B cell (primary cell): ENCODE results near the gene BTNL3. TPM values are rescaled to one million over a fixed set of nuclear protein-coding genes. Genes with fewer than 3 reads are reported as not detected.

Source experiments
- ATAC-seq: fragments of 200-7000 bp; cut with Tn5 transposase; one replicate; pipeline ENCODE4 v1.10.0; 2021; ENCODE audit warnings: low read depth, mild to moderate bottlenecking, moderate number of reproducible peaks, moderate library complexity
- CTCF ChIA-PET: fragments of 350-600 bp; sonication (Branson Sonifier 250); formaldehyde crosslinking; loops from one replicate; lab custom pipeline; 2021; ENCODE audit warnings: antibody characterized with exemption, inconsistent platforms; lab: Charles Lee
- POLR2A ChIA-PET: fragments of 350-600 bp; sonication (Branson Sonifier 250); formaldehyde crosslinking; loops from one replicate; lab custom pipeline; 2021; ENCODE audit warnings: antibody characterized with exemption; lab: Charles Lee
- DNase-seq: peaks from one replicate; pipeline ENCODE4 v3.0.0; 2013
- H2AFZ ChIP-seq: 2 replicates; pipeline ENCODE4 v1.6.1; 2012; ENCODE audit warnings: mild to moderate bottlenecking, low read depth, low read length; ENCODE audit not compliant: insufficient read depth, poor library complexity, severe bottlenecking
- H3K27ac ChIP-seq, 2 donors: 1 replicate in 1 of 2; 2 replicates in 1 of 2; pipeline ENCODE4 v1.5.1; 2012 to 2013; ENCODE audit warnings: low read length in 2 of 2, mild to moderate bottlenecking in 2 of 2, moderate library complexity in 1 of 2
- H3K27me3 ChIP-seq, 4 experiments: fragments of 200-600 bp in 1 of 4; sonication (generic) in 1 of 4; replicated peaks in 1 of 4; 1 replicate in 2 of 4; 2 replicates in 2 of 4; pipeline versions ENCODE4 v1.6.1 to v1.7.0; 2013 to 2016; ENCODE audit warnings: low read length in 3 of 4, mild to moderate bottlenecking in 2 of 4, mixed read lengths in 1 of 4, moderate library complexity in 1 of 4; ENCODE audit not compliant: insufficient read depth in 4 of 4, control insufficient read depth in 3 of 4; ENCODE audit errors: control extremely low read depth in 1 of 4
- H3K36me3 ChIP-seq, 2 experiments: replicated peaks in 1 of 2; 1 replicate in 1 of 2; 2 replicates in 1 of 2; pipeline versions ENCODE4 v1.6.1 to v1.7.1; 2013; ENCODE audit warnings: low read length in 1 of 2; ENCODE audit not compliant: insufficient read depth in 2 of 2, control insufficient read depth in 1 of 2; ENCODE audit errors: control extremely low read depth in 1 of 2, extremely low read depth in 1 of 2
- H3K4me1 ChIP-seq, 2 donors: fragments of 200-600 bp in 1 of 2; sonication (generic) in 1 of 2; 1 replicate in 1 of 2; 2 replicates in 1 of 2; pipeline versions ENCODE4 v1.5.1 to v1.6.1; 2013 to 2017; ENCODE audit warnings: low read length in 2 of 2; ENCODE audit not compliant: control insufficient read depth in 2 of 2, insufficient read depth in 2 of 2
- H3K4me2 ChIP-seq: replicated peaks from 2 replicates; pipeline ENCODE3; 2012; ENCODE audit warnings: mild to moderate bottlenecking, low read depth, low read length; ENCODE audit not compliant: poor library complexity, severe bottlenecking
- H3K4me3 ChIP-seq, 5 experiments: fragments of 200-600 bp in 1 of 5; sonication (generic) in 1 of 5; 1 replicate in 3 of 5; 2 replicates in 2 of 5; pipeline versions ENCODE4 v1.5.1 to v1.7.0; 2011 to 2016; ENCODE audit warnings: low read length in 4 of 5, mild to moderate bottlenecking in 4 of 5, low read depth in 2 of 5, control low read depth in 1 of 5, moderate library complexity in 1 of 5; ENCODE audit not compliant: insufficient read depth in 1 of 5; ENCODE audit errors: control extremely low read depth in 1 of 5, extremely low read depth in 1 of 5
- H3K79me2 ChIP-seq: fragments of 200-600 bp; sonication (generic); one replicate; pipeline ENCODE4 v1.6.0; 2016; ENCODE audit warnings: low read length; ENCODE audit not compliant: control insufficient read depth, insufficient read depth
- H3K9ac ChIP-seq: fragments of 200-600 bp; sonication (generic); 2 replicates; pipeline ENCODE4 v1.6.1; 2017; ENCODE audit warnings: mild to moderate bottlenecking, low read length, moderate library complexity
- H3K9me3 ChIP-seq, 3 donors: one replicate each; pipeline versions ENCODE4 v1.6.1 to v1.7.1; 2013; ENCODE audit warnings: low read length in 2 of 3; ENCODE audit not compliant: control insufficient read depth in 2 of 3, insufficient read depth in 1 of 3; ENCODE audit errors: control extremely low read depth in 1 of 3
- H4K20me1 ChIP-seq: 2 replicates; pipeline ENCODE4 v1.6.0; 2012; ENCODE audit warnings: mild to moderate bottlenecking, low read length; ENCODE audit not compliant: insufficient read depth, control insufficient read depth, poor library complexity, severe bottlenecking
- H3K27ac Mint-ChIP-seq: one replicate; pipeline ENCODE4 v1.8.0; 2021; ENCODE audit warnings: mixed read lengths
- H3K27me3 Mint-ChIP-seq: one replicate; pipeline ENCODE4 v1.8.0; 2021; ENCODE audit warnings: mixed read lengths
- H3K4me1 Mint-ChIP-seq: one replicate; pipeline ENCODE4 v1.8.0; 2021; ENCODE audit warnings: mixed read lengths
- H3K4me3 Mint-ChIP-seq: one replicate; pipeline ENCODE4 v1.8.0; 2021; ENCODE audit warnings: mixed read lengths
- H3K9me3 Mint-ChIP-seq: one replicate; pipeline ENCODE4 v1.8.0; 2022; ENCODE audit warnings: mixed read lengths; ENCODE audit not compliant: insufficient read depth
- EZH2 ChIP-seq: IDR thresholded peaks from 2 replicates; pipeline ENCODE4 v1.6.1; 2012; ENCODE audit warnings: borderline replicate concordance, low read depth, mild to moderate bottlenecking, moderate library complexity, low read length; ENCODE audit not compliant: insufficient read depth, poor library complexity, severe bottlenecking
- WGBS: methylation state at CpG from one replicate; pipeline ENCODE4 v1.1.5; 2013; ENCODE audit warnings: missing lambda C conversion rate; ENCODE audit not compliant: insufficient coverage; 5-methylcytosine and 5-hydroxymethylcytosine counted together
- intact Hi-C: fragments of 100-400 bp; cut with micrococcal nuclease; formaldehyde crosslinking; loops from one replicate; pipeline ENCODE4 v1.10.0; 2022
- polyA plus RNA-seq: library from polyadenylated mRNA; depleted of rRNA; stranded (reverse); fragments of >200 nt; gene quantifications from 2 replicates; pipeline ENCODE4 v1.2.3, GENCODE V29; 2012
- total RNA-seq, 2 donors: library from RNA; stranded (reverse); fragments of 120-200 nt in 1 of 2; gene quantifications; 1 replicate in 1 of 2; 2 replicates in 1 of 2; pipeline versions ENCODE4 v1.2.3 to v1.2.4, GENCODE V29; 2013 to 2022
- TF ChIP-seq, protein P1 (sequence below): fragments of 200-600 bp; IDR thresholded peaks from one replicate; pipeline ENCODE4 v1.8.0; 2022; ENCODE audit warnings: antibody characterized with exemption, mild to moderate bottlenecking

Gene BTNL3
- total and polyA plus RNA-seq, 2 donors (not counting 1 experiment from before 2014, with no cell fraction given), result not detected

DNA sequence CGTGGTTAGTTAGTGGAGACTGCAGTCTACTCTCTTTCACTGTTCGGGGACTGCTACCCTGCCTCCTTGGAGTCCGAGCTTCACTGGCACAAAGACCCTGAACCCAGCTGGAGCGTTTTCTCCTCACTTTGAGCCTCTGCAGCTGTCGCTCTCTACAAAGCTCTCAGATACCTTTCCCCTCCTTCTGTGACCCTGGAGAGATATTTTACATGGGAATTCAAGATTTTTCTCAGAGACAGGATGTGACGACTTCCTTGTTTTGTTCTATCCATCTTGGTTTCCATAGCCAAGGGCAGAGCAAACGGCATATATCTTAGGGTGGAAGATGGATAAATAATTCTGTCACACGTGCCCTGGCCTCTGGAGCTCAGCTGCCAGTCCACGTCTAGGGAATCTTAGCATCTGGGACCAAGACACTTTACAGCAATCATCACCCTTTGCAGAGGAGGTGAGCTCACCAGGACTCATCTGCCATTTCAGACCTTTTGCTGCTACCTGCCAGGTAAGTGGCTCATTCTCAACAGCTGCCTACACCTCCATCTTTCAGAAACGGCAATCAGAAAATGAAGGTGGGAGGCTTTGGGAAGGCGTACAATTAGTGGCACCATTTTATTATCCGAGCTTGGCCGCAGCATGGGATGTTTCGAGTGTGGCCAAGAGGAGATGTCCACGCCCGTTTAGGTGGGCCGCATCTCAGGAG lies 51.4 kb downstream of the BTNL3 start, which contains the start of gene BTNL9:
TSS of gene BTNL9 (plus strand) at position 336 of the 700 bp plus-strand sequence. CDS start 5,224 bp downstream, outside the sequence.
- Histone ChIP-seq H3K9ac (no peak within 1 kb of the TSS), H3K27me3 (peaks cover 0 to 20% (median 2%) of the 10 kb centered on the region in 4 experiments), H3K9me3 (peaks cover 0 to 12% (median 0%) of the 10 kb centered on the region in 3 donors), H4K20me1 (no peaks in the 10 kb centered on the region), H3K27ac (no peak within 1 kb of the TSS), H2AFZ (no peak within 1 kb of the TSS), H3K4me1 (no peaks in the 10 kb centered on the region), H3K4me2 (no peak within 1 kb of the TSS), H3K79me2 (no peaks in the 10 kb centered on the region), H3K4me3 (no peak within 1 kb of the TSS), H3K36me3 (no peaks in the 10 kb centered on the region)
- no peak for ATAC-seq
- no peak for TF ChIP-seq EZH2
- TF ChIP-seq, protein P1, sequence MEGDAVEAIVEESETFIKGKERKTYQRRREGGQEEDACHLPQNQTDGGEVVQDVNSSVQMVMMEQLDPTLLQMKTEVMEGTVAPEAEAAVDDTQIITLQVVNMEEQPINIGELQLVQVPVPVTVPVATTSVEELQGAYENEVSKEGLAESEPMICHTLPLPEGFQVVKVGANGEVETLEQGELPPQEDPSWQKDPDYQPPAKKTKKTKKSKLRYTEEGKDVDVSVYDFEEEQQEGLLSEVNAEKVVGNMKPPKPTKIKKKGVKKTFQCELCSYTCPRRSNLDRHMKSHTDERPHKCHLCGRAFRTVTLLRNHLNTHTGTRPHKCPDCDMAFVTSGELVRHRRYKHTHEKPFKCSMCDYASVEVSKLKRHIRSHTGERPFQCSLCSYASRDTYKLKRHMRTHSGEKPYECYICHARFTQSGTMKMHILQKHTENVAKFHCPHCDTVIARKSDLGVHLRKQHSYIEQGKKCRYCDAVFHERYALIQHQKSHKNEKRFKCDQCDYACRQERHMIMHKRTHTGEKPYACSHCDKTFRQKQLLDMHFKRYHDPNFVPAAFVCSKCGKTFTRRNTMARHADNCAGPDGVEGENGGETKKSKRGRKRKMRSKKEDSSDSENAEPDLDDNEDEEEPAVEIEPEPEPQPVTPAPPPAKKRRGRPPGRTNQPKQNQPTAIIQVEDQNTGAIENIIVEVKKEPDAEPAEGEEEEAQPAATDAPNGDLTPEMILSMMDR, result no peak
- H3K27ac Mint-ChIP-seq, result no peak within 1 kb of the TSS
- peaks cover 28% of the 10 kb centered on the region for H3K27me3 Mint-ChIP-seq
- no peaks in the 10 kb centered on the region for H3K9me3 Mint-ChIP-seq
- whole genome bisulfite sequencing, result 54% methylated on average over 10 of the region's 17 CpGs
- ChIA-PET POLR2A (no interaction called here), CTCF (no interaction called here)
- intact Hi-C loops, result no loop called here
- DNase-seq, result no peak
- no peak within 1 kb of the TSS for H3K4me3 Mint-ChIP-seq
- H3K4me1 Mint-ChIP-seq, result peaks cover 7% of the 10 kb centered on the region

DNA sequence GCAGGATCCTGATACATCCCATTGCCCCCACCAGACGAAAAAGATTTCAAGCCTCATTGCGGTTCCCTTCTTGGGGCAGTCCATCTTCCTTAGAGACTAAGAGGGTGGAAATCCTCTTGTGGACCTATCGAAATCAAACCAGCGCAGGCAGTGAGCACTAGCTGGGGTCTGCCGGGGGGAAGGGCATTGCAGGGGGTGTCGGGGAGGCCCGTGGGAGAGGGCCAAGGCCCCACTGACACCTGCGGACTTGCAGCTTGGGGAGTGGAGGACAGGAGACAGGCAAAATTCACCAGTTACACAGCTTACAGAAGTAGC lies 51.9 kb downstream of the BTNL3 start:
- peaks cover 7% of the 10 kb centered on the region for H3K4me1 Mint-ChIP-seq
- Histone ChIP-seq H3K36me3 (no peaks in the 10 kb centered on the region), H3K27ac (no peak overlapping the region), H3K9me3 (peaks cover 0 to 17% (median 0%) of the 10 kb centered on the region in 3 donors), H3K4me1 (no peaks in the 10 kb centered on the region), H3K4me2 (no peak overlapping the region), H4K20me1 (no peaks in the 10 kb centered on the region), H2AFZ (no peak overlapping the region), H3K27me3 (peaks cover 0 to 20% (median 2%) of the 10 kb centered on the region in 4 experiments), H3K4me3 (no peak overlapping the region), H3K9ac (no peak overlapping the region), H3K79me2 (no peaks in the 10 kb centered on the region)
- peaks cover 28% of the 10 kb centered on the region for H3K27me3 Mint-ChIP-seq
- no peaks in the 10 kb centered on the region for H3K9me3 Mint-ChIP-seq
- POLR2A ChIA-PET, result no interaction called here
- CTCF ChIA-PET, result no interaction called here
- intact Hi-C loops, result no loop called here
- no peak overlapping the region for H3K4me3 Mint-ChIP-seq
- no peak overlapping the region for H3K27ac Mint-ChIP-seq
- TF ChIP-seq EZH2, result no peak
- TF ChIP-seq, protein P1, result no peak
- WGBS, result 90% methylated on average over 6 of the region's 8 CpGs
- ATAC-seq (no peak), DNase-seq (no peak)
